Measurements from ENCODE around the gene DLGAP1. TPM values are rescaled to one million over a fixed set of nuclear protein-coding genes. Genes with fewer than 3 reads are reported as not detected.

DLGAP1 gene
- total RNA-seq, 6 experiments from 2014 or later = 0.09 to 0.31 (median 0.18) TPM; not detected in 2

- no peaks in the 10 kb centered on the region for H3K36me3 ChIP-seq
- no peaks in the 10 kb centered on the region for H3K27me3 ChIP-seq
- ATAC-seq (no peak), DNase-seq (no peak)
- intact Hi-C loops (cut with DNase I) = no loop called here
- TF ChIP-seq CTCF (IDR thresholded peaks at IDR 0.05) = no peak
- TF ChIP-seq POLR2A (IDR thresholded peaks at IDR 0.05) = no peak
- no peaks in the 10 kb centered on the region for H3K9me3 ChIP-seq
- H3K27ac ChIP-seq = no peak overlapping the region
- H3K4me3 ChIP-seq = no peak overlapping the region
- H3K4me1 ChIP-seq = no peaks in the 10 kb centered on the region
- 52% methylated on average over 4 of the region's 4 CpGs for WGBS (ENCODE audit: insufficient coverage, low coverage, low lambda C conversion rate, missing lambda C conversion rate)
Observed at GRCh38 chr18:4246374-4246773, 208.7 kb downstream of the DLGAP1 start.

- ATAC-seq (no peak), DNase-seq (no peak)
- intact Hi-C loops (cut with DNase I) = no loop called here
- no peaks in the 10 kb centered on the region for H3K9me3 ChIP-seq
- no peak overlapping the region for H3K27ac ChIP-seq
- H3K4me3 ChIP-seq = no peak overlapping the region
- H3K4me1 ChIP-seq = no peaks in the 10 kb centered on the region
- TF ChIP-seq POLR2A (IDR thresholded peaks at IDR 0.05) (no peak), CTCF (IDR thresholded peaks at IDR 0.05) (no peak)
- WGBS (ENCODE audit: insufficient coverage, low coverage, low lambda C conversion rate, missing lambda C conversion rate) = 38% methylated on average over 3 of the region's 3 CpGs
- no peaks in the 10 kb centered on the region for H3K36me3 ChIP-seq
- no peaks in the 10 kb centered on the region for H3K27me3 ChIP-seq
Observed at GRCh38 chr18:4245456-4245855, 209.7 kb downstream of the DLGAP1 start.

GRCh38 chr18:4242431-4243161 is 212.5 kb downstream of the DLGAP1 start:
- Histone ChIP-seq H3K9me3 (no peaks in the 10 kb centered on the region), H3K27me3 (no peaks in the 10 kb centered on the region), H3K36me3 (no peaks in the 10 kb centered on the region), H3K27ac (no peak overlapping the region), H3K4me1 (no peaks in the 10 kb centered on the region), H3K4me3 (no peak overlapping the region)
- 74% methylated on average over 3 of the region's 5 CpGs for WGBS (ENCODE audit: insufficient coverage, low coverage, low lambda C conversion rate, missing lambda C conversion rate)
- DNase-seq = no peak
- intact Hi-C loops (cut with DNase I) = no loop called here
- no peak for ATAC-seq
- TF ChIP-seq CTCF (IDR thresholded peaks at IDR 0.05) = no peak
- TF ChIP-seq POLR2A (IDR thresholded peaks at IDR 0.05) = no peak

- 36% methylated on average over 6 of the region's 6 CpGs for WGBS (ENCODE audit: insufficient coverage, low coverage, low lambda C conversion rate, missing lambda C conversion rate)
- intact Hi-C loops (cut with DNase I) = no loop called here
- no peak for TF ChIP-seq CTCF (IDR thresholded peaks at IDR 0.05)
- no peak for TF ChIP-seq POLR2A (IDR thresholded peaks at IDR 0.05)
- Histone ChIP-seq H3K9me3 (no peaks in the 10 kb centered on the region), H3K27me3 (no peaks in the 10 kb centered on the region), H3K4me3 (no peak overlapping the region), H3K27ac (no peak overlapping the region), H3K4me1 (no peaks in the 10 kb centered on the region), H3K36me3 (no peaks in the 10 kb centered on the region)
- no peak for DNase-seq
- no peak for ATAC-seq
Observed at GRCh38 chr18:4241090-4241617, 214.0 kb downstream of the DLGAP1 start.

Data from right lobe of liver (tissue), 6 donors.